GM12865 (cell line): ENCODE data around the gene NPTXR.

Source experiments
- DNase-seq: peaks from one replicate; pipeline ENCODE4 v3.0.0; 2010; ENCODE audit warnings: low read depth
- H3K4me3 ChIP-seq: 2 replicates; pipeline ENCODE4 v1.5.1; 2011; ENCODE audit warnings: mild to moderate bottlenecking, low read depth, low read length, control low read depth
- TF ChIP-seq, protein P1 (sequence below): IDR thresholded peaks from 2 replicates; pipeline ENCODE4 v1.5.1; 2011; ENCODE audit warnings: low read length, control low read depth, low read depth, inconsistent platforms; ENCODE audit not compliant: insufficient read depth; ENCODE audit errors: missing control alignments

The NPTXR gene

DNA sequence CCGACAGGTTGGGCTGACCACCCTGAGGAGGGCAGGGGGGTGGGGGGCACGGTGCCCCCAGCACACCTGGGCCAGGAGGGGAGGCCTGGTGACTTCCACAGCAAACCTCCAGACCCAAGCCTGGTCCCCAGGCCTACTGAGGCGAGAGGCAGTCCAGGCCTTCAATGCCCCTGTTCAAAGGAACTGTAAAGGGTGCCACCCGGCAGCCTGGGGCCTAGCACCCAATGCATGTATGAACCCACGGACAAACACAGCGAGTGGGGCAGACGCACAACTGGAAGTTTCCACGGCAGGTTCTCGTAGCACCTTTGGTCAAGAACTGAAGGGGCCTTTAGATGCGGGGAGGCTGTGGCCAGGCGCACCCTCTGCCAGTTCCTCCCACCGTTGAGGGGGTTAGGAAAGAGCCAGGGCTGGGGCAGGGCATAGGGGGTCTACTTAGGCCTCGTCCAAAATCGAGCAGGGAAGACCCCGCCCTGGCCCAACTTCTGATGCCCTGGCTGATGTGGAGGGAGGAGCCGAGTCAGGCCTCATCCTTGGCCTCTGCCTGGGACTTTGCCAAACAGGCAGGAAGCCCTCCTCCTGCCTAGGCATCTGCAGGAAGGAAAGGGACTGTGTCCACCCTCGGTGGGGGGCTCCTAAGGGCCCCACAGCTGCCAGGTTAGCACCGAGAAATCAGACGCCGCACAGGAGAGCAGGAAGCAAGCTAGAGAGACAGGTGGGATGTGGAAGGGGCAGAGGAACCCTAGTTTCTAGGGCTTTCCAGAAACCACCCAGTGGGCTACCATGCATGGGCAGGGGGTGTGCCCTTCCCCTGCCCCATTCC, 21.6 kb upstream of the NPTXR start:
- no peak for DNase-seq
- H3K4me3 ChIP-seq = no peak overlapping the region
- TF ChIP-seq, protein P1, sequence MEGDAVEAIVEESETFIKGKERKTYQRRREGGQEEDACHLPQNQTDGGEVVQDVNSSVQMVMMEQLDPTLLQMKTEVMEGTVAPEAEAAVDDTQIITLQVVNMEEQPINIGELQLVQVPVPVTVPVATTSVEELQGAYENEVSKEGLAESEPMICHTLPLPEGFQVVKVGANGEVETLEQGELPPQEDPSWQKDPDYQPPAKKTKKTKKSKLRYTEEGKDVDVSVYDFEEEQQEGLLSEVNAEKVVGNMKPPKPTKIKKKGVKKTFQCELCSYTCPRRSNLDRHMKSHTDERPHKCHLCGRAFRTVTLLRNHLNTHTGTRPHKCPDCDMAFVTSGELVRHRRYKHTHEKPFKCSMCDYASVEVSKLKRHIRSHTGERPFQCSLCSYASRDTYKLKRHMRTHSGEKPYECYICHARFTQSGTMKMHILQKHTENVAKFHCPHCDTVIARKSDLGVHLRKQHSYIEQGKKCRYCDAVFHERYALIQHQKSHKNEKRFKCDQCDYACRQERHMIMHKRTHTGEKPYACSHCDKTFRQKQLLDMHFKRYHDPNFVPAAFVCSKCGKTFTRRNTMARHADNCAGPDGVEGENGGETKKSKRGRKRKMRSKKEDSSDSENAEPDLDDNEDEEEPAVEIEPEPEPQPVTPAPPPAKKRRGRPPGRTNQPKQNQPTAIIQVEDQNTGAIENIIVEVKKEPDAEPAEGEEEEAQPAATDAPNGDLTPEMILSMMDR = no peak

DNA sequence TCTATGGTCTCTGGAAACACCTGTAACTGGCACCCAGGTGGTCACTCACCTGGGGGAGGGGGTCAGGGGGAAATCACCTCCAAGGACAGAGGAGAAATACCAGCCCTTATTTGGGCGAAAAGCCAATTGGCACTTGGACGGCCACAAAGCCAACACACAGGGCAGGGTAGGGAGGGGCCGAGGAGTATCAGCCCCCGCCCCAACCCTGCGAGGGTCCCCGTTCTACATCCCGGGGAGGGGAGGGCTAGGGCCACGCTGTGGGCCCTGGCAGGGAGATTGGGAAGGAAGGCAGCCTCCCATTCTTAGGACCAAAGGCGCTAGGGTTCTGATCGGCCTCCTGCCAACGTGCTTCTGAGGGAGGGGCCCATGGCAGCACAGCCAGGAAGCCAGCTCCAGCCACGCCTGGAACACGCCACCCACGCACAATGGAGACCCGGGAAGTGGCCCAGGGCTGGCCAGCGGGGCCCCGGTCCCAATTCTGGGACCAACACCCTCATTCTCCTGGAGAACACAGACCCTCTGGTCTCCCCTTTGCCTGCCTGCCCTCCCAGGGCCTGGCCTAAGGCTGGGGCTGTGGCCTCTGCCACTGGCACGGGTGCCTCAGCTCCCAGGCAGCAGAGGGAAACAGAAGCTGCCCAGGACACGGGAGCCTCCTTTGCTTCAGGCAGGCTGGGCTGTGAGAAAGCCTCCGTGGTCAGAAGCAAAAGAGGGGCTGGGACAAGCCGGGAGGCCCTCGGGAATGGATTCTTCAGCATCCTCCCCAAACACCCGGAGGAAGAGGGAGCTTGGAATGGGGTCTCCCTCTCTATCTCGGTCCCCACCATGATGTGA, 20.7 kb upstream of the NPTXR start:
- TF ChIP-seq, protein P1 = no peak
- no peak overlapping the region for H3K4me3 ChIP-seq
- no peak for DNase-seq

DNA sequence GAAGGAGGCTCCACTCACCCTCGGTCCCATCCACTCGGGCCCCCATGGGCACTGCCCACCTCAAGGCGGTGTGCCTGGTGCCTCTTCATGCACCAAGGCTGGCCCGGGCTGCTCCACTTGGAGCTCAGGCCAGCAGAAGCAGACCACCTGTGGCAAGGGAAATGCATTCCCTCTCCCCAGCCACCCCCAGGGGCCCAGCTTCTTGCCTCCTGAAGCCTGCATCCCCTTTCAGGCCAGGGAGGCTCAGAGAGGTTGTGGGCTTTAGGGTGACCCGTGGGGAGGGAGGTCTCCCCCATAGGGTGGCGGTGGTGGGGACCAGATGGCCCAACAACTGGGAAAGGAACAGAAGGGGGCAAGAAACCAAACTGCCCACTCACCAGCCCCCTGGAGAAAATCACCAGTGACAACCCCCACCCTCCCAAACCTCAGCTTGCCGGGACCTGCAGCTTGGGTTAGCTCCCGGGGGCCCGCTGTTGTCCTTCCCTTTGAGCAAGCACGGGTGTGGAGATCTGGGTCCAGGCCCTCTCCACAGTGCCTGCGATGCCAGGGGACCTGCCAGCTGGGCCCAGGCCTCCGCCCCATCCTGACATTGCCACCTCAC, 19.8 kb upstream of the NPTXR start:
- no peak overlapping the region for H3K4me3 ChIP-seq
- TF ChIP-seq, protein P1 = no peak
- DNase-seq = no peak

DNA sequence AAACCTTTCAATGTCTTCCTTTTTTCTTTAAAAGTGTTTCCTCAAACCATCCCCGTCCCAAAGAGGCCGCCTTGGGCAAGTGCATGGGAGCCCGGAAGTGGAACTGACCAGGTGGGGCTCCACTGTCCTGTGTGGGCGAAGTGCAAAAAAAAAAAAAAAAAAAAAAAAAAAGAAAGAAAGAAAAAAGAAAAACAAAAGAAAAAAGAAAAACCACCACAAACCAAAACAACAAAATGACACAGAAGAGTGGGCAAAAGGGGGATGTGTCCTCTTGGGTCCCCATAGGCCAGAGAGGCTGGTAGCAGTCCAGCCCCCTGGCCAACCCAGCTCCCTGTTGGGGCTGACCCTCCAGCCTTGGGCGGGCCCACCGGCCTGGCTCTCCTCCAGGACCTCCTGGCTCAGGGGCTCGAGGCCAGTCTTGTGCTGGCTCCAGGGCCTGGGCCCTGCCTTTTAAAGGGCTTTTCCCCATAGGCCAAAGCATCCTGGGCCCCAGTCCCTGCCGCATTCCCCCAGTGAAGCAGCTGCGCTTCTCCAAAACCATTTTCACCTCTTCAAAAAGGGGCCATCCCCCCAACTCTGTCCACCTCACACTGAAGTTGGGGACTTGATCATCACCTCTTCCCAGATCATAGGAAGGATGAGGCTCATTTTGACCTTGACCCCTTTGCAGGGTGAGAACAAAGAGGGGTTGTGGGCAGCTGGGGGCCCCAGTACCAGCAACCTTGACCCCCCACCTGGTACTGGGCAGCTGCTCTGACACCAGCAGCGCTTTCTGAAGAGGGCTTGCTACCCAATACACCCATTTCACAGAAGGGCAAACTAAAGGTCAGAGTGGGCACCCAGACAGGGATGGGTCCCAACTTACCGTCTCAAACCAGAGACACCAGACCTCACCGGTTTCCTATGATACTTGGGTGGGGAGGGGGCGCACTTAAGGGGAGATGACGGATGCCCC, 18.8 kb upstream of the NPTXR start:
- no peak for DNase-seq
- TF ChIP-seq, protein P1 = no peak
- H3K4me3 ChIP-seq = no peak overlapping the region

DNA sequence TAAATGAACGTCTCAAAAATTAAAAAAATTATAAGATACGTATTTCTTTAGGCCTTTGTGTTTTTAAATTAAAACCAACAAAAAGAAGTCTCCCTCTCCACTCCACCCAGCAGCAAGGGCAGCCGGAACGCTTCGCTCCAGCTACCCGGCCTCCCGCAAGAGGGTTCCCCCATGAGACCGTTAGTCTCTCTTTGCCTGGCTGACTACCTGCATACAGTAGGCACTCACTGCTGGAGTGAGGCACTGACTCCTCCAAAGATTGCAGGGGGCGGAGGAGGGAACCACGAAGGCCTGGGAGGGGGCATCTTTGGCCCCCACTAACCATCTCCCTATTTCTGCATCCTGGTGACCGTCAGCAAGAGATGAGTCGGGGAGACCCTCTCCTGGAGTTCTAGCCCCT, 18.1 kb upstream of the NPTXR start:
- TF ChIP-seq, protein P1 = no peak
- H3K4me3 ChIP-seq = no peak overlapping the region
- no peak for DNase-seq
